ENCODE data around the gene DND1. TPM values are rescaled to one million over a fixed set of nuclear protein-coding genes. Genes with fewer than 3 reads are reported as not detected.

Gene DND1
- total RNA-seq, 1 experiment from 2014 or later: 3.3 TPM

DNA sequence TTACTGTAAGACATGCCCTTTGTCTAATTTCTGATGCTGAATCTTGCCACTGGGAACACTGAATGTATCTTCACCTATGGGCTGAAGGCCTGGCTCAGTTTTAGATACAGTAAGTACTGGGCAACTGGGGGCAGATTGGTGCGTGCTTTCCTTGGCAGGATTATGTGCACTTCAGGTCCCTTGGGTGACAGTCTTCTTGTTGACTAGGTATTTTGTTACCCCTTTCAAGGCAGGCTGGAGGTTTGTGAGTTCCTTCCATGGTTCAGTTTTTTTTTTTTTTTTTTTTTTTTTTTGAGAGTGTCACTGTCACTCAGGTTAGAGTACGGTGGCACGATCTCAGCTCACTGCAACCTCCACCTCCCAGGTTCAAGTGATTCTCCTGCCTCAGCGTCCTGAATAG lies 34.4 kb upstream of the DND1 start (continued):
- TF ChIP-seq ZNF396 (CRISPR knock-in tag; IDR thresholded peaks at IDR 0.05; ENCODE audit: borderline replicate concordance) (no peak), FOXP1 (CRISPR knock-in tag; IDR thresholded peaks at IDR 0.05; ENCODE audit: borderline replicate concordance) (no peak)

DNA sequence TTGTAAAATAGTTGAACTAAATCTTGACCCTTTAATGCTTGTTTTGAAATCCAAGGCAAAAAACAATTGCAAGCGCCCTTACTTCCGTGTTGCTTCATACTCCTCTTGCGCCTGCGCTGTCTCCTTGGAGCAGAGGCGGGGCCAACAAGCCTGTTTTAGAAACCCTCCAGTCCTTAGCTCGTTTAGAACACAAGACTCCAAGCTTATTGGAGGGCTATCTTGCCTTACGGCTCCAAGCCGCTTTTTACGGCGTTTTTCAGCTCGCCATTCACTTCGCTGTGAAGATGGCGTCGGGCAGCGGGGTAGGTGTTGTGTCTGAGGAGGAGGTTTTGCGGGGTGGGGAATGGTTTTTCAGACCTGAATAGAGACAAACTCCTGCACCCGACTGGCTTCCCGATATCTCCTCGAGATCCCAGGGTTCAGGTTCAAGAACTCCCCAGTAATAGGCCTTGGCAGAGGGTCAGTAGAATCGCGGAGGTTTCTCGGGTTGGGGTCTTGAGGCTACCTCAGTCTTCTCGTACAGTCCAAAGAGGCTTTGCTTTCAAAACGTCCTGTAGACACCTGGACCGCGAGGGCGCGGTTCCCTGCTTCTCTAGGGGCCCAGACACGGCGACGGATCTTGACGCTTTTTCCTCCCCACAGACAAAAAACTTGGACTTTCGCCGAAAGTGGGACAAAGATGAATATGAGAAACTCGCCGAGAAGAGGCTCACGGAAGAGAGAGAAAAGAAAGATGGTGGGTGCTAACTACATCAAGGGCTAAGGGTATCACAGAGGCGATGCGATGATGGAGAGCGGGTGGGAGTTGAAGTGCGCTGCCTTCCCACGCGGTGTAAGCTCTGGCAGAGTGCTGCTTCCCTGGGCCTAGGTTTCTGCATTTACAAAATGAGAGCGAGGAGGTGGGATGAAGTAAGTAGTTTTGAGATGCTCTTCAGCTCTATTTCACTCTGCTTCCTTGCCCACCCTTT lies 27.1 kb upstream of the DND1 start, which contains the start of gene ZMAT2:
TSS of gene ZMAT2 (plus strand) at position 271 of the 968 bp plus-strand sequence. CDS start at position 285, 14 bp downstream.
- H3K27ac Mint-ChIP-seq: peak within 1 kb of the TSS; percentile 86
- H3K4me1 Mint-ChIP-seq: peaks cover 23% of the 10 kb centered on the region
- ChIA-PET POLR2A (interaction anchor here (0.6 to 1.4 kb wide), 9 partner anchors 9 to 298 kb away, joined by 3 to 10 read pairs (median 3); partner anchors contain the start of genes HARS1, HARS2, IK and NDUFA2), CTCF (interaction anchor here (0.7 to 1.9 kb wide), 13 partner anchors 9 to 354 kb away, joined by 3 to 10 read pairs (median 5); partner anchors contain the start of genes EIF4EBP3, HARS1, HARS2 and HBEGF)
- peak within 1 kb of the TSS; percentile 97 for H3K4me3 Mint-ChIP-seq
- DNase-seq (ENCODE audit: low spot score) (peak; percentile 91), ATAC-seq (peak; percentile 99)
- no peaks in the 10 kb centered on the region for H3K27me3 Mint-ChIP-seq (ENCODE audit: low read depth)
- H3K36me3 Mint-ChIP-seq: peaks cover 81% of the 10 kb centered on the region
- H3K9me3 Mint-ChIP-seq: no peaks in the 10 kb centered on the region
- TF ChIP-seq SP1 (CRISPR knock-in tag; conservative IDR thresholded peaks at IDR 0.05) (peak; percentile 80), CBFB (CRISPR knock-in tag; IDR thresholded peaks at IDR 0.05; ENCODE audit: low read depth) (no peak), TP53 (CRISPR knock-in tag; IDR thresholded peaks at IDR 0.05) (no peak), KAT7 (CRISPR knock-in tag; IDR thresholded peaks at IDR 0.05; ENCODE audit: borderline replicate concordance) (no peak), SOX15 (CRISPR knock-in tag; IDR thresholded peaks at IDR 0.05) (no peak), ESRRA (CRISPR knock-in tag; IDR thresholded peaks at IDR 0.05; ENCODE audit: borderline replicate concordance) (no peak), IRF2 (CRISPR knock-in tag; IDR thresholded peaks at IDR 0.05; ENCODE audit: borderline replicate concordance, low read depth) (no peak), ZNF671 (CRISPR knock-in tag; IDR thresholded peaks at IDR 0.05) (no peak), ETV6 (CRISPR knock-in tag; IDR thresholded peaks at IDR 0.05) (no peak), ZNF317 (CRISPR knock-in tag; IDR thresholded peaks at IDR 0.05; ENCODE audit: borderline replicate concordance, low read depth) (no peak)
- TF ChIP-seq, protein P1, sequence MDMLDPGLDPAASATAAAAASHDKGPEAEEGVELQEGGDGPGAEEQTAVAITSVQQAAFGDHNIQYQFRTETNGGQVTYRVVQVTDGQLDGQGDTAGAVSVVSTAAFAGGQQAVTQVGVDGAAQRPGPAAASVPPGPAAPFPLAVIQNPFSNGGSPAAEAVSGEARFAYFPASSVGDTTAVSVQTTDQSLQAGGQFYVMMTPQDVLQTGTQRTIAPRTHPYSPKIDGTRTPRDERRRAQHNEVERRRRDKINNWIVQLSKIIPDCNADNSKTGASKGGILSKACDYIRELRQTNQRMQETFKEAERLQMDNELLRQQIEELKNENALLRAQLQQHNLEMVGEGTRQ (CRISPR knock-in tag; IDR thresholded peaks at IDR 0.05): no peak
- TF ChIP-seq, protein P2, sequence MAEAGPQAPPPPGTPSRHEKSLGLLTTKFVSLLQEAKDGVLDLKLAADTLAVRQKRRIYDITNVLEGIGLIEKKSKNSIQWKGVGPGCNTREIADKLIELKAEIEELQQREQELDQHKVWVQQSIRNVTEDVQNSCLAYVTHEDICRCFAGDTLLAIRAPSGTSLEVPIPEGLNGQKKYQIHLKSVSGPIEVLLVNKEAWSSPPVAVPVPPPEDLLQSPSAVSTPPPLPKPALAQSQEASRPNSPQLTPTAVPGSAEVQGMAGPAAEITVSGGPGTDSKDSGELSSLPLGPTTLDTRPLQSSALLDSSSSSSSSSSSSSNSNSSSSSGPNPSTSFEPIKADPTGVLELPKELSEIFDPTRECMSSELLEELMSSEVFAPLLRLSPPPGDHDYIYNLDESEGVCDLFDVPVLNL (CRISPR knock-in tag; IDR thresholded peaks at IDR 0.05; ENCODE audit: borderline replicate concordance, low read depth): no peak
- TF ChIP-seq, protein P3, sequence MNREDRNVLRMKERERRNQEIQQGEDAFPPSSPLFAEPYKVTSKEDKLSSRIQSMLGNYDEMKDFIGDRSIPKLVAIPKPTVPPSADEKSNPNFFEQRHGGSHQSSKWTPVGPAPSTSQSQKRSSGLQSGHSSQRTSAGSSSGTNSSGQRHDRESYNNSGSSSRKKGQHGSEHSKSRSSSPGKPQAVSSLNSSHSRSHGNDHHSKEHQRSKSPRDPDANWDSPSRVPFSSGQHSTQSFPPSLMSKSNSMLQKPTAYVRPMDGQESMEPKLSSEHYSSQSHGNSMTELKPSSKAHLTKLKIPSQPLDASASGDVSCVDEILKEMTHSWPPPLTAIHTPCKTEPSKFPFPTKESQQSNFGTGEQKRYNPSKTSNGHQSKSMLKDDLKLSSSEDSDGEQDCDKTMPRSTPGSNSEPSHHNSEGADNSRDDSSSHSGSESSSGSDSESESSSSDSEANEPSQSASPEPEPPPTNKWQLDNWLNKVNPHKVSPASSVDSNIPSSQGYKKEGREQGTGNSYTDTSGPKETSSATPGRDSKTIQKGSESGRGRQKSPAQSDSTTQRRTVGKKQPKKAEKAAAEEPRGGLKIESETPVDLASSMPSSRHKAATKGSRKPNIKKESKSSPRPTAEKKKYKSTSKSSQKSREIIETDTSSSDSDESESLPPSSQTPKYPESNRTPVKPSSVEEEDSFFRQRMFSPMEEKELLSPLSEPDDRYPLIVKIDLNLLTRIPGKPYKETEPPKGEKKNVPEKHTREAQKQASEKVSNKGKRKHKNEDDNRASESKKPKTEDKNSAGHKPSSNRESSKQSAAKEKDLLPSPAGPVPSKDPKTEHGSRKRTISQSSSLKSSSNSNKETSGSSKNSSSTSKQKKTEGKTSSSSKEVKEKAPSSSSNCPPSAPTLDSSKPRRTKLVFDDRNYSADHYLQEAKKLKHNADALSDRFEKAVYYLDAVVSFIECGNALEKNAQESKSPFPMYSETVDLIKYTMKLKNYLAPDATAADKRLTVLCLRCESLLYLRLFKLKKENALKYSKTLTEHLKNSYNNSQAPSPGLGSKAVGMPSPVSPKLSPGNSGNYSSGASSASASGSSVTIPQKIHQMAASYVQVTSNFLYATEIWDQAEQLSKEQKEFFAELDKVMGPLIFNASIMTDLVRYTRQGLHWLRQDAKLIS (CRISPR knock-in tag; IDR thresholded peaks at IDR 0.05; ENCODE audit: borderline replicate concordance): no peak
- TF ChIP-seq, protein P4, sequence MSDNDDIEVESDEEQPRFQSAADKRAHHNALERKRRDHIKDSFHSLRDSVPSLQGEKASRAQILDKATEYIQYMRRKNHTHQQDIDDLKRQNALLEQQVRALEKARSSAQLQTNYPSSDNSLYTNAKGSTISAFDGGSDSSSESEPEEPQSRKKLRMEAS (CRISPR knock-in tag; IDR thresholded peaks at IDR 0.05): no peak
- TF ChIP-seq, protein P5, sequence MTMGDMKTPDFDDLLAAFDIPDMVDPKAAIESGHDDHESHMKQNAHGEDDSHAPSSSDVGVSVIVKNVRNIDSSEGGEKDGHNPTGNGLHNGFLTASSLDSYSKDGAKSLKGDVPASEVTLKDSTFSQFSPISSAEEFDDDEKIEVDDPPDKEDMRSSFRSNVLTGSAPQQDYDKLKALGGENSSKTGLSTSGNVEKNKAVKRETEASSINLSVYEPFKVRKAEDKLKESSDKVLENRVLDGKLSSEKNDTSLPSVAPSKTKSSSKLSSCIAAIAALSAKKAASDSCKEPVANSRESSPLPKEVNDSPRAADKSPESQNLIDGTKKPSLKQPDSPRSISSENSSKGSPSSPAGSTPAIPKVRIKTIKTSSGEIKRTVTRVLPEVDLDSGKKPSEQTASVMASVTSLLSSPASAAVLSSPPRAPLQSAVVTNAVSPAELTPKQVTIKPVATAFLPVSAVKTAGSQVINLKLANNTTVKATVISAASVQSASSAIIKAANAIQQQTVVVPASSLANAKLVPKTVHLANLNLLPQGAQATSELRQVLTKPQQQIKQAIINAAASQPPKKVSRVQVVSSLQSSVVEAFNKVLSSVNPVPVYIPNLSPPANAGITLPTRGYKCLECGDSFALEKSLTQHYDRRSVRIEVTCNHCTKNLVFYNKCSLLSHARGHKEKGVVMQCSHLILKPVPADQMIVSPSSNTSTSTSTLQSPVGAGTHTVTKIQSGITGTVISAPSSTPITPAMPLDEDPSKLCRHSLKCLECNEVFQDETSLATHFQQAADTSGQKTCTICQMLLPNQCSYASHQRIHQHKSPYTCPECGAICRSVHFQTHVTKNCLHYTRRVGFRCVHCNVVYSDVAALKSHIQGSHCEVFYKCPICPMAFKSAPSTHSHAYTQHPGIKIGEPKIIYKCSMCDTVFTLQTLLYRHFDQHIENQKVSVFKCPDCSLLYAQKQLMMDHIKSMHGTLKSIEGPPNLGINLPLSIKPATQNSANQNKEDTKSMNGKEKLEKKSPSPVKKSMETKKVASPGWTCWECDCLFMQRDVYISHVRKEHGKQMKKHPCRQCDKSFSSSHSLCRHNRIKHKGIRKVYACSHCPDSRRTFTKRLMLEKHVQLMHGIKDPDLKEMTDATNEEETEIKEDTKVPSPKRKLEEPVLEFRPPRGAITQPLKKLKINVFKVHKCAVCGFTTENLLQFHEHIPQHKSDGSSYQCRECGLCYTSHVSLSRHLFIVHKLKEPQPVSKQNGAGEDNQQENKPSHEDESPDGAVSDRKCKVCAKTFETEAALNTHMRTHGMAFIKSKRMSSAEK (CRISPR knock-in tag; IDR thresholded peaks at IDR 0.05; ENCODE audit: borderline replicate concordance): no peak
- TF ChIP-seq, protein P6, sequence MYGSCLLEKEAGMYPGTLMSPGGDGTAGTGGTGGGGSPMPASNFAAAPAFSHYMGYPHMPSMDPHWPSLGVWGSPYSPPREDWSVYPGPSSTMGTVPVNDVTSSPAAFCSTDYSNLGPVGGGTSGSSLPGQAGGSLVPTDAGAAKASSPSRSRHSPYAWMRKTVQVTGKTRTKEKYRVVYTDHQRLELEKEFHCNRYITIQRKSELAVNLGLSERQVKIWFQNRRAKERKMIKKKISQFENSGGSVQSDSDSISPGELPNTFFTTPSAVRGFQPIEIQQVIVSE (CRISPR knock-in tag; IDR thresholded peaks at IDR 0.05; ENCODE audit: borderline replicate concordance): no peak
- TF ChIP-seq, protein P7, sequence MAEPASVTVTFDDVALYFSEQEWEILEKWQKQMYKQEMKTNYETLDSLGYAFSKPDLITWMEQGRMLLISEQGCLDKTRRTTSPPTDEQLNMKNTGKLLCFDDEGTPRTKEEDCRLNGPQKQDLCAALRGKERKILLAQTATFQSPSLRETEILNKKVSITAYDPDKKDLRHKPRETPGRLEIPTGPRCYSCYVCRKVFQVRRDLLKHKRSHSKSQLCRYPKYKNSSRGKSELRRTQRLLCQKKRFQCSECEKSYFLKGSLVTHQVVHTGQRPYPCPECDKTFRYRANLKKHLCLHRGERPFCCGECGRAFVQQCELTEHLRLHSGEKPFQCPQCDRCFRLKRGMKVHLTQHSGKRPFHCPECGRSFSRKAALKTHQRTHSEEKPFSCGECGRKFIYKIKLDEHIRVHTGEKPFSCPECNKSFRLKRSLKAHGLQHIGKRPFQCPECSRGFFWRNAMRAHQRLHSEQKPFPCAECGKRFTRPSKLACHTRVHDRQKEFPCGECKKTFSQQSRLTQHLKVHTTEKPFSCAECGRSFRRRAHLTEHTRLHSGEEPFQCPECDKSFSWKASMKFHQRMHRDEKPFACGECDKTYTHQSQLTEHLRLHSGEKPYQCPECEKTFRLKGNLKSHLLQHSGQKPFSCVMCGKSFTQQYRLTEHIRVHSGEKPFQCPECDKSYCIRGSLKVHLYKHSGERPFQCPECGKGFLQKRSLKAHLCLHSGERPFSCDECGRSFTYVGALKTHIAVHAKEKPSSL (CRISPR knock-in tag; conservative IDR thresholded peaks at IDR 0.05): no peak
